Subcutaneous adipose tissue (tissue), 4 donors: ENCODE measurements around the gene FNBP1. TPM values are rescaled to one million over a fixed set of nuclear protein-coding genes. Genes with fewer than 3 reads are reported as not detected.

Experiments used
- CTCF ChIP-seq: fragments of 450-650 bp; IDR thresholded peaks from one replicate; pipeline ENCODE4 v1.5.1; 2016; ENCODE audit warnings: low read depth, mild to moderate bottlenecking, control low read depth, antibody characterized with exemption, moderate library complexity
- total RNA-seq, 4 donors: library from RNA; depleted of rRNA; stranded (reverse); fragments of >200 nt; gene quantifications; one replicate each; pipeline ENCODE4 v1.1.0, GENCODE V29; 2016

The FNBP1 gene
- total RNA-seq, 4 donors from 2014 or later: 34.1 to 68.6 (median 50.7) TPM

- TF ChIP-seq CTCF: no peak
Observed at GRCh38 chr9:129919277-129919676, 123.7 kb downstream of the FNBP1 start.

- TF ChIP-seq CTCF: no peak
Observed at GRCh38 chr9:129918296-129918950, 124.6 kb downstream of the FNBP1 start.

- TF ChIP-seq CTCF: no peak
Observed at GRCh38 chr9:129916707-129917106, 126.3 kb downstream of the FNBP1 start.

GRCh38 chr9:129914051-129914450 lies 128.9 kb downstream of the FNBP1 start:
- no peak for TF ChIP-seq CTCF

GRCh38 chr9:129910628-129911567 lies 132.1 kb downstream of the FNBP1 start:
- no peak for TF ChIP-seq CTCF

- TF ChIP-seq CTCF: no peak
Observed at GRCh38 chr9:129909851-129910250, 133.1 kb downstream of the FNBP1 start.

GRCh38 chr9:129908906-129909305 lies 134.1 kb downstream of the FNBP1 start:
- no peak for TF ChIP-seq CTCF
